Ishikawa (cell line): ENCODE results near the gene IFNA4.
A peak's percentile ranks its signal among the peaks of the same experiment; 100 is the strongest.

Source experiments
- CEBPB ChIP-seq: IDR thresholded peaks from 2 replicates; pipeline ENCODE4 v1.6.1; 2012
- CREB1 ChIP-seq: IDR thresholded peaks from 2 replicates; pipeline ENCODE4 v1.6.1; 2012; ENCODE audit warnings: low read depth
- EGR1 ChIP-seq: IDR thresholded peaks from 2 replicates; pipeline ENCODE4 v1.6.1; 2012
- EP300 ChIP-seq: IDR thresholded peaks from 2 replicates; pipeline ENCODE4 v1.6.1; 2012; ENCODE audit warnings: borderline replicate concordance
- NFIC ChIP-seq: IDR thresholded peaks from 2 replicates; pipeline ENCODE4 v1.6.1; 2012
- RAD21 ChIP-seq: IDR thresholded peaks from 2 replicates; pipeline ENCODE4 v1.6.1; 2012; ENCODE audit warnings: low read depth
- TAF1 ChIP-seq: IDR thresholded peaks from 2 replicates; pipeline ENCODE4 v1.6.1; 2012; ENCODE audit warnings: low read depth, mild to moderate bottlenecking
- TCF12 ChIP-seq: IDR thresholded peaks from 2 replicates; pipeline ENCODE4 v1.6.1; 2012; ENCODE audit warnings: low read depth
- TEAD4 ChIP-seq: IDR thresholded peaks from 2 replicates; pipeline ENCODE4 v1.6.1; 2012
- YY1 ChIP-seq: IDR thresholded peaks from 2 replicates; pipeline ENCODE4 v1.6.1; 2012; ENCODE audit warnings: low read depth
- ZBTB7A ChIP-seq: IDR thresholded peaks from 2 replicates; pipeline ENCODE4 v1.6.1; 2012; ENCODE audit warnings: low read depth
- TF ChIP-seq, protein P1 (sequence below): IDR thresholded peaks from 2 replicates; pipeline ENCODE4 v1.6.1; 2012
- TF ChIP-seq, protein P2 (sequence below): IDR thresholded peaks from 2 replicates; pipeline ENCODE4 v1.6.1; 2012; ENCODE audit warnings: low read depth, mild to moderate bottlenecking
- TF ChIP-seq, protein P3 (sequence below): IDR thresholded peaks from 2 replicates; pipeline ENCODE4 v1.6.1; 2012

DNA sequence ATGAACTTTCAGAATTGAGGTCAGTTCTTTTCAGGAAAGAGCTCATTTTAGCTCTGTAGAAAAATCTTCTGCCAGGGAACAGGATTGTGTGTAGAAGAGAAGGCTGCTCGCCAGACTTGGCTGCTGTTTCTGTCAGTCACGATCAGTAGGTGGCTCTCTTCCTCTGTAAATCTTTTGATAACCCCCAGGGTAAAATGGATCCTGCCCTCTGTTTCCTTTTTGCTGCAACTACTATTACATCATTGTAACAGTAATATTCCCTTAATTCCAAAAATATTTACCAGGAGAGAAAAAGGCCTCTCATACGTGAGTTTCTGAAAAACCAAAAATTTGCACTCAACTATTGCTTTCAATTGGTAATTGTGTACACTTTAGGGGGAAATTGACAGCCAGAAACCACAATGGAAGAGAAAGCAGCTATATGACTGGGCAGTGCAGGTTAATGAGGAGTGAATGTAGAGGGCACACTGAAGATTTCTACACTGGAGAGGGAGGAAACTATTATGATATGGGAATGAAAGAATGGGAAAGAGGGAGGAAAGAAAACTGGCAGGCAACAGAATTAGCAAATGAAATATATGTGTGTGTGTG is 33.3 kb downstream of the IFNA4 start:
- TF ChIP-seq, protein P1, sequence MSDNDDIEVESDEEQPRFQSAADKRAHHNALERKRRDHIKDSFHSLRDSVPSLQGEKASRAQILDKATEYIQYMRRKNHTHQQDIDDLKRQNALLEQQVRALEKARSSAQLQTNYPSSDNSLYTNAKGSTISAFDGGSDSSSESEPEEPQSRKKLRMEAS = no peak
- no peak for TF ChIP-seq CEBPB
- TF ChIP-seq EP300 = no peak
- TF ChIP-seq RAD21 = peak; percentile 24; the same call in 1 of the 2 replicates
- TF ChIP-seq TAF1 = no peak
- TF ChIP-seq, protein P2, sequence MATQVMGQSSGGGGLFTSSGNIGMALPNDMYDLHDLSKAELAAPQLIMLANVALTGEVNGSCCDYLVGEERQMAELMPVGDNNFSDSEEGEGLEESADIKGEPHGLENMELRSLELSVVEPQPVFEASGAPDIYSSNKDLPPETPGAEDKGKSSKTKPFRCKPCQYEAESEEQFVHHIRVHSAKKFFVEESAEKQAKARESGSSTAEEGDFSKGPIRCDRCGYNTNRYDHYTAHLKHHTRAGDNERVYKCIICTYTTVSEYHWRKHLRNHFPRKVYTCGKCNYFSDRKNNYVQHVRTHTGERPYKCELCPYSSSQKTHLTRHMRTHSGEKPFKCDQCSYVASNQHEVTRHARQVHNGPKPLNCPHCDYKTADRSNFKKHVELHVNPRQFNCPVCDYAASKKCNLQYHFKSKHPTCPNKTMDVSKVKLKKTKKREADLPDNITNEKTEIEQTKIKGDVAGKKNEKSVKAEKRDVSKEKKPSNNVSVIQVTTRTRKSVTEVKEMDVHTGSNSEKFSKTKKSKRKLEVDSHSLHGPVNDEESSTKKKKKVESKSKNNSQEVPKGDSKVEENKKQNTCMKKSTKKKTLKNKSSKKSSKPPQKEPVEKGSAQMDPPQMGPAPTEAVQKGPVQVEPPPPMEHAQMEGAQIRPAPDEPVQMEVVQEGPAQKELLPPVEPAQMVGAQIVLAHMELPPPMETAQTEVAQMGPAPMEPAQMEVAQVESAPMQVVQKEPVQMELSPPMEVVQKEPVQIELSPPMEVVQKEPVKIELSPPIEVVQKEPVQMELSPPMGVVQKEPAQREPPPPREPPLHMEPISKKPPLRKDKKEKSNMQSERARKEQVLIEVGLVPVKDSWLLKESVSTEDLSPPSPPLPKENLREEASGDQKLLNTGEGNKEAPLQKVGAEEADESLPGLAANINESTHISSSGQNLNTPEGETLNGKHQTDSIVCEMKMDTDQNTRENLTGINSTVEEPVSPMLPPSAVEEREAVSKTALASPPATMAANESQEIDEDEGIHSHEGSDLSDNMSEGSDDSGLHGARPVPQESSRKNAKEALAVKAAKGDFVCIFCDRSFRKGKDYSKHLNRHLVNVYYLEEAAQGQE = no peak
- no peak for TF ChIP-seq CREB1
- TF ChIP-seq TEAD4 = no peak
- TF ChIP-seq NFIC = no peak
- TF ChIP-seq EGR1 = no peak
- TF ChIP-seq YY1 = no peak
- TF ChIP-seq TCF12 = no peak
- TF ChIP-seq, protein P3, sequence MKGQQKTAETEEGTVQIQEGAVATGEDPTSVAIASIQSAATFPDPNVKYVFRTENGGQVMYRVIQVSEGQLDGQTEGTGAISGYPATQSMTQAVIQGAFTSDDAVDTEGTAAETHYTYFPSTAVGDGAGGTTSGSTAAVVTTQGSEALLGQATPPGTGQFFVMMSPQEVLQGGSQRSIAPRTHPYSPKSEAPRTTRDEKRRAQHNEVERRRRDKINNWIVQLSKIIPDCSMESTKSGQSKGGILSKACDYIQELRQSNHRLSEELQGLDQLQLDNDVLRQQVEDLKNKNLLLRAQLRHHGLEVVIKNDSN = no peak
- no peak for TF ChIP-seq ZBTB7A
